ENCODE measurements around the gene GLIS1. TPM values are rescaled to one million over a fixed set of nuclear protein-coding genes. Genes with fewer than 3 reads are reported as not detected.

GLIS1 gene
- total RNA-seq, 1 experiment from 2014 or later = 0.24 TPM

- TF ChIP-seq ZNF281 (CRISPR knock-in tag; IDR thresholded peaks at IDR 0.05) (no peak), FOXK1 (CRISPR knock-in tag; IDR thresholded peaks at IDR 0.05) (no peak), NFATC4 (CRISPR knock-in tag; IDR thresholded peaks at IDR 0.05) (no peak), AR (CRISPR knock-in tag; IDR thresholded peaks at IDR 0.05) (no peak), CREB1 (CRISPR knock-in tag; IDR thresholded peaks at IDR 0.05) (no peak), ATF1 (CRISPR knock-in tag; IDR thresholded peaks at IDR 0.05) (no peak), ZNF416 (CRISPR knock-in tag; IDR thresholded peaks at IDR 0.05) (no peak), ZNF425 (CRISPR knock-in tag; conservative IDR thresholded peaks at IDR 0.05) (no peak)
These were observed 206.6 kb downstream of the GLIS1 start (continued) for GRCh38 chr1:53532377-53532776.

- ChIA-PET CTCF (interaction anchor here (1.8 kb wide), 1 partner anchor 45 kb away, joined by 10 read pairs; no protein-coding TSS in a partner anchor), POLR2A (no interaction called here)
- Mint-ChIP-seq H3K36me3 (no peaks in the 10 kb centered on the region), H3K27ac (no peak overlapping the region; the same call in 1 of the 2 replicates), H3K9me3 (no peaks in the 10 kb centered on the region), H3K4me1 (peaks cover 9% of the 10 kb centered on the region), H3K4me3 (no peak overlapping the region), H3K27me3 (ENCODE audit: low read depth) (peaks cover 5% of the 10 kb centered on the region)
- TF ChIP-seq PRRX2 (CRISPR knock-in tag; IDR thresholded peaks at IDR 0.05) (no peak), AFF4 (CRISPR knock-in tag; IDR thresholded peaks at IDR 0.05; ENCODE audit: borderline replicate concordance) (no peak), RELA (CRISPR knock-in tag; IDR thresholded peaks at IDR 0.05; ENCODE audit: borderline replicate concordance) (no peak), JAZF1 (CRISPR knock-in tag; IDR thresholded peaks at IDR 0.05) (no peak), ZNF281 (CRISPR knock-in tag; IDR thresholded peaks at IDR 0.05) (no peak), GABPB1 (CRISPR knock-in tag; IDR thresholded peaks at IDR 0.05) (no peak), ZNF425 (CRISPR knock-in tag; conservative IDR thresholded peaks at IDR 0.05) (no peak), ESRRA (CRISPR knock-in tag; IDR thresholded peaks at IDR 0.05; ENCODE audit: borderline replicate concordance) (no peak)
- DNase-seq (ENCODE audit: low spot score) = no peak
- no peak for ATAC-seq
These were observed 208.4 kb downstream of the GLIS1 start for GRCh38 chr1:53530550-53530949.
